ENCODE results near the gene SMIM27. TPM values are rescaled to one million over a fixed set of nuclear protein-coding genes. Genes with fewer than 3 reads are reported as not detected.

Gene SMIM27
- total and polyA plus RNA-seq, 9 of the 15 experiments (the other 6 are each of a cell fraction or from before 2014, with no cell fraction given) = 2.9 to 16.1 (median 7.9) TPM

- TF ChIP-seq TCF3 (CRISPR knock-in tag; IDR thresholded peaks at IDR 0.05) (no peak), VEZF1 (CRISPR knock-in tag; IDR thresholded peaks at IDR 0.05) (peak; percentile 85), ZNF511 (CRISPR knock-in tag; IDR thresholded peaks at IDR 0.05) (peak; percentile 78; the same call in 1 of the 2 replicates), XRCC4 (IDR thresholded peaks at IDR 0.05; ENCODE audit: extremely low read depth, insufficient read depth, insufficient read length) (no peak), NRF1 (conservative IDR thresholded peaks at IDR 0.05 in 1 of 2, IDR thresholded peaks at IDR 0.05 in 1 of 2) (peak; percentile 18 to 30; a peak in 2 of 4 replicates), SMAD4 (CRISPR knock-in tag; conservative IDR thresholded peaks at IDR 0.05) (0 out of 2 replicates have a peak, but pooled peaks have one; percentile 34), ZBTB7A (IDR thresholded peaks at IDR 0.05; ENCODE audit: borderline replicate concordance, control insufficient read depth, low read depth, low read length) (peak; percentile 56; the same call in 1 of the 2 replicates), TOE1 (IDR thresholded peaks at IDR 0.05; ENCODE audit: borderline replicate concordance) (peak; percentile 96), TOE1 (CRISPR knock-in tag; IDR thresholded peaks at IDR 0.05; ENCODE audit: borderline replicate concordance, low read depth) (no peak), GABPB1 (CRISPR knock-in tag; IDR thresholded peaks at IDR 0.05) (peak; percentile 74), REST (IDR thresholded peaks at IDR 0.05; ENCODE audit: borderline replicate concordance) (peak; percentile 59), REST (CRISPR knock-in tag; IDR thresholded peaks at IDR 0.05; ENCODE audit: low read depth) (no peak), ZNF507 (tag; conservative IDR thresholded peaks at IDR 0.05) (no peak), PCBP1 (IDR thresholded peaks at IDR 0.05; ENCODE audit: low read depth, low read length, poor library complexity, severe bottlenecking) (no peak)
- TF ChIP-seq, protein P1, sequence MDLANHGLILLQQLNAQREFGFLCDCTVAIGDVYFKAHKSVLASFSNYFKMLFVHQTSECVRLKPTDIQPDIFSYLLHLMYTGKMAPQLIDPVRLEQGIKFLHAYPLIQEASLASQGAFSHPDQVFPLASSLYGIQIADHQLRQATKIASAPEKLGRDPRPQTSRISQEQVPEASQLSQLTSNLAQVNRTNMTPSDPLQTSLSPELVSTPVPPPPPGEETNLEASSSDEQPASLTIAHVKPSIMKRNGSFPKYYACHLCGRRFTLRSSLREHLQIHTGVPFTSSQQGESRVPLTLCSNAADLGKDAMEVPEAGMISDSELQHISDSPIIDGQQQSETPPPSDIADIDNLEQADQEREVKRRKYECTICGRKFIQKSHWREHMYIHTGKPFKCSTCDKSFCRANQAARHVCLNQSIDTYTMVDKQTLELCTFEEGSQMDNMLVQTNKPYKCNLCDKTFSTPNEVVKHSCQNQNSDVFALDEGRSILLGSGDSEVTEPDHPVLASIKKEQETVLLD (IDR thresholded peaks at IDR 0.05) = no peak
Measured at GRCh38 chr9:32552172-32552872, at the start of gene SMIM27, which contains the start of gene TOPORS (continued).
